HCT116 (cell line): ENCODE data around the gene DAPL1. TPM values are rescaled to one million over a fixed set of nuclear protein-coding genes. Genes with fewer than 3 reads are reported as not detected.

Experiments used
- ATAC-seq: fragments of 200-7000 bp; cut with Tn5 transposase; 2 replicates; pipeline ENCODE4 v1.9.1; 2020; ENCODE audit warnings: mild to moderate bottlenecking, moderate library complexity
- BruUV-seq: library from RNA; stranded (reverse); fragments of 400-500 nt; replicated peaks from 2 replicates; lab custom pipeline; 2021; lab: Mats Ljungman, UMichigan
- CTCF ChIA-PET: fragments of 300-600 bp; sonication (Branson Sonifier 250); formaldehyde crosslinking; loops from one replicate; lab custom pipeline; 2021; ENCODE audit warnings: antibody characterized with exemption; lab: Charles Lee
- POLR2A ChIA-PET: fragments of 300-600, 350-600 bp; sonication (Branson Sonifier 250); formaldehyde crosslinking; loops from one replicate; lab custom pipeline; 2021; ENCODE audit warnings: antibody characterized with exemption; lab: Charles Lee
- RAD21 ChIA-PET, 2 experiments: fragments of 300-600 bp; sonication (Branson Sonifier 250); formaldehyde crosslinking; loops; one replicate each; lab custom pipeline; 2023; ENCODE audit warnings: low total read pairs in 2 of 2; ENCODE audit not compliant: uncharacterized antibody in 2 of 2, unreplicated experiment in 2 of 2, low non-redundant PET in 1 of 2; lab: Charles Lee
- DNase-seq: peaks from one replicate; pipeline ENCODE4 v3.0.0-alpha.2; 2010; ENCODE audit warnings: low read depth, low spot score
- H2AFZ ChIP-seq: fragments of 200-600 bp; shearing (Covaris generic), sonication (generic); 2 replicates; pipeline ENCODE4 v1.6.1; 2017; ENCODE audit warnings: low read depth, mixed run types, mixed read lengths, antibody characterized with exemption, low read length; ENCODE audit not compliant: poor library complexity, severe bottlenecking
- H3K27ac ChIP-seq: 2 replicates; pipeline ENCODE4 v1.5.1; 2012; ENCODE audit warnings: low read depth, low read length
- H3K27me3 ChIP-seq: fragments of 200-600 bp; sonication (generic); 2 replicates; pipeline ENCODE4 v1.6.1; 2016; ENCODE audit warnings: mixed run types, low read length, mixed read lengths; ENCODE audit not compliant: insufficient read depth
- H3K36me3 ChIP-seq, 2 experiments: fragments of 200-500 bp in 1 of 2; fragments of 200-600 bp in 1 of 2; sonication (Bioruptor generic) in 1 of 2; sonication (generic) in 1 of 2; 2 replicates each; pipeline versions ENCODE4 v1.5.1 to v1.6.1; 2014 to 2016; ENCODE audit warnings: low read length in 2 of 2, inconsistent platforms in 1 of 2, mixed read lengths in 1 of 2, mixed run types in 1 of 2; ENCODE audit not compliant: insufficient read depth in 2 of 2, control insufficient read depth in 1 of 2
- H3K4me1 ChIP-seq, 2 experiments: fragments of 200-600 bp in 1 of 2; sonication (generic) in 1 of 2; 2 replicates each; pipeline versions ENCODE4 v1.5.1 to v1.6.1; 2012 to 2017; ENCODE audit warnings: low read length in 2 of 2, inconsistent platforms in 1 of 2, mild to moderate bottlenecking in 1 of 2, mixed read lengths in 1 of 2, mixed run types in 1 of 2, moderate library complexity in 1 of 2; ENCODE audit not compliant: insufficient read depth in 2 of 2, control insufficient read depth in 1 of 2
- H3K4me2 ChIP-seq: fragments of 200-600 bp; sonication (generic); 2 replicates; pipeline ENCODE4 v1.6.1; 2017; ENCODE audit warnings: mixed run types, low read length, mixed read lengths
- H3K4me3 ChIP-seq, 2 experiments: fragments of 200-600 bp in 1 of 2; sonication (generic) in 1 of 2; replicated peaks in 1 of 2; 2 replicates each; pipeline ENCODE4 v1.5.1; 2011 to 2016; ENCODE audit warnings: low read length in 2 of 2, control low read depth in 1 of 2, low read depth in 1 of 2, mild to moderate bottlenecking in 1 of 2, mixed read lengths in 1 of 2, mixed run types in 1 of 2
- H3K79me2 ChIP-seq: fragments of 200-600 bp; sonication (generic); 2 replicates; pipeline ENCODE4 v1.6.1; 2017; ENCODE audit warnings: mild to moderate bottlenecking, mixed run types, low read length, moderate library complexity, mixed read lengths; ENCODE audit not compliant: insufficient read depth
- H3K9ac ChIP-seq: fragments of 200-600 bp; sonication (generic); 2 replicates; pipeline ENCODE4 v1.6.1; 2016; ENCODE audit warnings: low read length, mixed read lengths
- H3K9me2 ChIP-seq: fragments of 200-600 bp; sonication (generic), shearing (Covaris generic); 2 replicates; pipeline ENCODE4 v1.6.1; 2017; ENCODE audit warnings: mixed run types, mild to moderate bottlenecking, moderate library complexity; ENCODE audit not compliant: insufficient read depth
- H3K9me3 ChIP-seq, 2 experiments: fragments of 200-500 bp in 1 of 2; fragments of 200-600 bp in 1 of 2; sonication (Bioruptor generic) in 1 of 2; sonication (generic) in 1 of 2; 2 replicates each; pipeline ENCODE4 v1.6.1; 2014 to 2017; ENCODE audit warnings: low read length in 2 of 2, mixed read lengths in 2 of 2, inconsistent platforms in 1 of 2, low read depth in 1 of 2, mild to moderate bottlenecking in 1 of 2, mixed run types in 1 of 2, moderate library complexity in 1 of 2; ENCODE audit not compliant: control insufficient read depth in 1 of 2, insufficient read depth in 1 of 2
- H4K20me1 ChIP-seq: fragments of 200-600 bp; sonication (generic), shearing (Covaris generic); 2 replicates; pipeline ENCODE4 v1.6.1; 2017; ENCODE audit warnings: mixed run types, mild to moderate bottlenecking, moderate library complexity; ENCODE audit not compliant: insufficient read depth
- ATF3 ChIP-seq: IDR thresholded peaks from 2 replicates; pipeline ENCODE4 v1.6.1; 2012
- CEBPB ChIP-seq: IDR thresholded peaks from 2 replicates; pipeline ENCODE4 v1.6.1; 2012; ENCODE audit warnings: low read depth
- CTCF ChIP-seq, 3 experiments: fragments of 200-600 bp in 1 of 3; sonication (generic) in 1 of 3; IDR thresholded peaks in 2 of 3; conservative IDR thresholded peaks in 1 of 3; 2 replicates each; pipeline ENCODE4 v1.5.1; 2012 to 2017; ENCODE audit warnings: low read depth in 2 of 3, low read length in 2 of 3, antibody characterized with exemption in 1 of 3, borderline replicate concordance in 1 of 3, control low read depth in 1 of 3, mild to moderate bottlenecking in 1 of 3, mixed read lengths in 1 of 3, mixed run types in 1 of 3, moderate library complexity in 1 of 3; ENCODE audit not compliant: insufficient read depth in 1 of 3
- EGR1 ChIP-seq: IDR thresholded peaks from 2 replicates; pipeline ENCODE4 v1.6.1; 2012; ENCODE audit warnings: low read depth
- ELF1 ChIP-seq: IDR thresholded peaks from 2 replicates; pipeline ENCODE4 v1.6.1; 2012; ENCODE audit warnings: low read depth, borderline replicate concordance
- EZH2 ChIP-seq: fragments of 200-600 bp; sonication (generic); IDR thresholded peaks from 2 replicates; pipeline ENCODE4 v1.6.1; 2017; ENCODE audit warnings: antibody characterized with exemption, mixed run types
- FOSL1 ChIP-seq: IDR thresholded peaks from 2 replicates; pipeline ENCODE4 v1.6.1; 2012; ENCODE audit warnings: low read depth
- JUND ChIP-seq: IDR thresholded peaks from 2 replicates; pipeline ENCODE4 v1.6.1; 2012
- POLR2AphosphoS5 ChIP-seq: IDR thresholded peaks from 2 replicates; pipeline ENCODE4 v1.6.1; 2011; ENCODE audit warnings: mild to moderate bottlenecking, low read depth, low read length, moderate library complexity
- RAD21 ChIP-seq: IDR thresholded peaks from 2 replicates; pipeline ENCODE4 v1.6.1; 2012; ENCODE audit warnings: low read depth, mild to moderate bottlenecking
- REST ChIP-seq: IDR thresholded peaks from 2 replicates; pipeline ENCODE4 v1.6.1; 2012; ENCODE audit warnings: low read depth
- SRF ChIP-seq: IDR thresholded peaks from 2 replicates; pipeline ENCODE4 v1.6.1; 2012; ENCODE audit warnings: low read depth
- TCF7L2 ChIP-seq: IDR thresholded peaks from 2 replicates; pipeline ENCODE4 v1.7.0; 2011; ENCODE audit warnings: borderline replicate concordance, inconsistent platforms; ENCODE audit not compliant: insufficient read depth, insufficient read length; ENCODE audit errors: extremely low read depth
- ZBTB33 ChIP-seq: IDR thresholded peaks from 2 replicates; pipeline ENCODE4 v1.6.1; 2011; ENCODE audit warnings: mild to moderate bottlenecking, low read length, moderate library complexity; ENCODE audit not compliant: insufficient replicate concordance; ENCODE audit errors: extremely low read depth
- ZFX ChIP-seq: fragments of 450-650 bp; IDR thresholded peaks from 2 replicates; pipeline ENCODE4 v1.6.1; 2017
- ZNF274 ChIP-seq: fragments of 200-500 bp; sonication (Bioruptor generic); IDR thresholded peaks from 2 replicates; pipeline ENCODE4 v1.6.1; 2014; ENCODE audit warnings: mild to moderate bottlenecking, low read depth, low read length, inconsistent platforms
- intact Hi-C: fragments of 100-400 bp; cut with micrococcal nuclease; formaldehyde crosslinking; loops from 2 replicates; pipeline ENCODE4 v1.10.0; 2022
- total RNA-seq: library from RNA; stranded (reverse); gene quantifications from one replicate; pipeline ENCODE4 v1.2.1, GENCODE V29; 2021; ENCODE audit not compliant: unreplicated experiment
- TF ChIP-seq, protein P1 (sequence below): IDR thresholded peaks from 2 replicates; pipeline ENCODE4 v1.6.1; 2012

DAPL1 gene
- total RNA-seq, 1 experiment from 2014 or later, result not detected

DNA sequence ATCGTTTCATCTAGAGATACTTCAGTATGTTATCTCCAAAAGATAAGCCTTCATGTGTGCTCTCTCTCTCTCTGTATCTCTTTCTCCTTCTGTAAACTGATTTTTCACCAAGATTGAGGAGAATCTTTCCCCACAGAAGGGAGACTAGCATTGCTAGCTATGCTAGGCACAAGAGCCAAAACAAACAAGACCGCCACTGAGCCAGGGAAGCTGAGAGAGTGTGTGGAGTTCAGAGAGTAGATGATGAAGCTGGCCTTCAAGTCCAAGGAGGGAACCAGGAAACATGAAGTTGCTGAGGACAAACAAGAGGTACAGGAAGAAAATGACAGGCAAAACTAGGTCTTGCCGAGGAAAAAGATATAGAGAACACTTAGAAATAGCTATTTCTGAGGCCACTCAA is 23.4 kb downstream of the DAPL1 start (continued):
- TF ChIP-seq ZBTB33 (no peak), ATF3 (no peak), RAD21 (no peak), ZFX (no peak), EZH2 (no peak), CEBPB (no peak), FOSL1 (no peak), POLR2AphosphoS5 (no peak)
- TF ChIP-seq, all 23 proteins: peak for 0

DNA sequence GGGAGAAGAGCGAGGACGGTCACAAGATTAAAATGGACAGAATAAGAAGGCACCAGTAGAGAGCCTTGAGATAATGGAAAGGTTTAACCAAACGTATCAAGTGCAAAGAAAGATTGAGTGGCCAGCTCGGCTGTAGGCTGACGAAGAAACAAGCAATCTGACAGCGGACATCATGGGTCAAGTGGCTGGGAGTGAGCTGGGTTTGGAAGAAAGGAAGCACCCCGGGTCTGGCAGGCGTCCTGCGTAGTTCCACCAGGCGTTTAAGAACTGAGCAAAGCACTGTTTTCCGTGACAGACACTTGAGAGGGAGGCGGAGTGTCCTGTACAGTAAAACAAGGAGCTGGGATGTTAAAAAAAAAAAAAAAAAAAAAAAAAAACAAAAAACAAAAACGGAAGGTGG is 27.1 kb downstream of the DAPL1 start:
- H2AFZ ChIP-seq, result no peak overlapping the region
- H3K4me2 ChIP-seq, result no peak overlapping the region
- H3K36me3 ChIP-seq, result no peaks in the 10 kb centered on the region
- CTCF ChIA-PET, result no interaction called here
- no peaks in the 10 kb centered on the region for H3K9me3 ChIP-seq
- ATAC-seq (no peak), DNase-seq (no peak)
- H3K9ac ChIP-seq, result no peak overlapping the region
- no peaks in the 10 kb centered on the region for H4K20me1 ChIP-seq
- H3K79me2 ChIP-seq, result no peaks in the 10 kb centered on the region
- RAD21 ChIA-PET, result no interaction called here
- POLR2A ChIA-PET, result no interaction called here
- H3K4me1 ChIP-seq, result no peaks in the 10 kb centered on the region
- H3K9me2 ChIP-seq, result no peaks in the 10 kb centered on the region
- BruUV-seq, result no TSS peak
- no peaks in the 10 kb centered on the region for H3K27me3 ChIP-seq
- no peak overlapping the region for H3K4me3 ChIP-seq
- intact Hi-C loops, result no loop called here
- no peak overlapping the region for H3K27ac ChIP-seq
- TF ChIP-seq EZH2 (no peak), TCF7L2 (no peak), FOSL1 (no peak), JUND (no peak), ZFX (no peak), CTCF (IDR thresholded peaks at IDR 0.05 in 2 of 3, conservative IDR thresholded peaks at IDR 0.05 in 1 of 3; ENCODE audit: borderline replicate concordance in 1 of 3, insufficient read depth in 1 of 3, low read depth in 2 of 3, low read length in 2 of 3) (no peak), EGR1 (no peak), ELF1 (no peak), CEBPB (no peak), REST (no peak), ATF3 (no peak), POLR2AphosphoS5 (no peak), SRF (no peak), ZNF274 (no peak)
- TF ChIP-seq, protein P1, sequence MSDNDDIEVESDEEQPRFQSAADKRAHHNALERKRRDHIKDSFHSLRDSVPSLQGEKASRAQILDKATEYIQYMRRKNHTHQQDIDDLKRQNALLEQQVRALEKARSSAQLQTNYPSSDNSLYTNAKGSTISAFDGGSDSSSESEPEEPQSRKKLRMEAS, result no peak
